Suprapubic skin (tissue), 3 donors: ENCODE data around the gene TRIM28.

Source experiments
- CTCF ChIP-seq, 2 donors: fragments of 200-600 bp in 1 of 2; fragments of 450-650 bp in 1 of 2; sonication (generic) in 1 of 2; IDR thresholded peaks; one replicate each; pipeline ENCODE4 v1.5.1; 2016 to 2019; ENCODE audit warnings: antibody characterized with exemption in 2 of 2, mild to moderate bottlenecking in 1 of 2, moderate library complexity in 1 of 2
- POLR2AphosphoS5 ChIP-seq, 3 donors: sonication (generic); formaldehyde crosslinking; IDR thresholded peaks; one replicate each; pipeline ENCODE4 v1.6.1; 2017; ENCODE audit warnings: antibody characterized with exemption in 3 of 3

GRCh38 chr19:58497634-58498170, 46.2 kb upstream of the TRIM28 start:
- TF ChIP-seq POLR2AphosphoS5 (IDR thresholded peaks at IDR 0.05), result no peak
- TF ChIP-seq CTCF (IDR thresholded peaks at IDR 0.05), result no peak
